ENCODE measurements around the gene CHCHD3. TPM values are rescaled to one million over a fixed set of nuclear protein-coding genes. Genes with fewer than 3 reads are reported as not detected.

CHCHD3 gene
- total RNA-seq, 1 experiment from 2014 or later = 89.9 TPM

DNA sequence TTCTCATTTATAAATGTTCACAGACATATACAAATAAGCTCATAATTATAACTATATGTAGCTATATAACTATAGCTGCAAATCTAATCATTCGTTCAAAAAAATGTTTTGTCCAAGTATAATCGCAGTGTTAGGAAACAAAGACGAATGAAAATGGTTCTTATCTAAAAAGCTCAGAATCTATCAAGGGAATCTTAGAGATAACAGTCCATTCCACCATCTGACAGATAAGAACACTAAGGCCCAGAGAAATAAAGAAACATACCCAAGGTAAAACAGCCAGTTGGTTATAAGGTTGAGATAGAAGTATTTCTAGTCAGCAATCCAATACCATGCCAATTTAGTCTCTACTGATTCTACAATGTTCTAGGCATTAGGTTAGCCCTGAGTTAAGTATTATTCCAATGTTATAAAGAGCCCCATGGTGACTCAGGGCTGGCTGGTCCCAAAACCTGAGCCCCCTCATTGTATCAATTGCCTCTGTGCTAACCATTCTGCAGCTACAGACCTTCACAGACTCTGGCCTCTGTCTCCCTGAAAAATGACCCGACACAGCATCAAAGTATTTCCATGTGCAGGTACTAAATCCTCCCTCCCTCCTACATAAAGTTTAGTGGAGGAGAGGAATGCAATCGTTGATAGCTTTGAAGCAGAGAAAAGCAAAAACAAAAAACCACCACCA is 30.0 kb downstream of the CHCHD3 start:
- BruUV-seq (replicated peaks) = no TSS peak
- no peaks in the 10 kb centered on the region for H3K9me3 Mint-ChIP-seq (ENCODE audit: low read depth, unreplicated experiment)
- CTCF ChIA-PET = no interaction called here
- H3K36me3 Mint-ChIP-seq (ENCODE audit: insufficient read depth, unreplicated experiment) = no peaks in the 10 kb centered on the region
- intact Hi-C loops (cut with micrococcal nuclease; ENCODE audit: unreplicated experiment) = no loop called here
- no peak overlapping the region for H3K27ac Mint-ChIP-seq (ENCODE audit: unreplicated experiment)
- peaks cover 10% of the 10 kb centered on the region for H3K4me1 Mint-ChIP-seq (ENCODE audit: low read depth, unreplicated experiment)
- no peaks in the 10 kb centered on the region for H3K27me3 Mint-ChIP-seq (ENCODE audit: unreplicated experiment)
- no peak for DNase-seq
- H3K4me3 Mint-ChIP-seq (ENCODE audit: low read depth, unreplicated experiment) = no peak overlapping the region
- TF ChIP-seq, protein P1, sequence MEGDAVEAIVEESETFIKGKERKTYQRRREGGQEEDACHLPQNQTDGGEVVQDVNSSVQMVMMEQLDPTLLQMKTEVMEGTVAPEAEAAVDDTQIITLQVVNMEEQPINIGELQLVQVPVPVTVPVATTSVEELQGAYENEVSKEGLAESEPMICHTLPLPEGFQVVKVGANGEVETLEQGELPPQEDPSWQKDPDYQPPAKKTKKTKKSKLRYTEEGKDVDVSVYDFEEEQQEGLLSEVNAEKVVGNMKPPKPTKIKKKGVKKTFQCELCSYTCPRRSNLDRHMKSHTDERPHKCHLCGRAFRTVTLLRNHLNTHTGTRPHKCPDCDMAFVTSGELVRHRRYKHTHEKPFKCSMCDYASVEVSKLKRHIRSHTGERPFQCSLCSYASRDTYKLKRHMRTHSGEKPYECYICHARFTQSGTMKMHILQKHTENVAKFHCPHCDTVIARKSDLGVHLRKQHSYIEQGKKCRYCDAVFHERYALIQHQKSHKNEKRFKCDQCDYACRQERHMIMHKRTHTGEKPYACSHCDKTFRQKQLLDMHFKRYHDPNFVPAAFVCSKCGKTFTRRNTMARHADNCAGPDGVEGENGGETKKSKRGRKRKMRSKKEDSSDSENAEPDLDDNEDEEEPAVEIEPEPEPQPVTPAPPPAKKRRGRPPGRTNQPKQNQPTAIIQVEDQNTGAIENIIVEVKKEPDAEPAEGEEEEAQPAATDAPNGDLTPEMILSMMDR (IDR thresholded peaks at IDR 0.05; ENCODE audit: unreplicated experiment) = no peak

DNA sequence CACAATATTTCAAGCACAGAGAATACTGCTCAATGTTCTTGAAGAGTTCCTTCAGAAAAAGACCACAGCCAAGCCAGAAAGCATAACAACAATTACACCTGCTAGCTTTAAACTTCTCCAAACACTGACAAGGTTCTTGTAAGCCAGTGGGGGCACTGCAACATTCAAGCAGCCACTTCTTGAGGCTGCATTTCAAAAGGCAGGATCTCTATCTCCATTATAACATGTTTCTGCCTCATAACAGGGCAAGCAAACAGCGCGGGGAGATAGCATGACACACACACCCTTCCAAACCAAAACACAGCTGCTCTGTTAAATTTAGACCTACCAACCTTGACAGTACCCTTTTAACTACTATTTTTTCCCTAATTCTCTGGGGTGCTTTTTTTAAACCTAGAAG is 30.8 kb downstream of the CHCHD3 start:
- CTCF ChIA-PET = interaction anchor here (0.6 kb wide), 1 partner anchor 22 kb away, joined by 3 read pairs; no protein-coding TSS in a partner anchor

GRCh38 chr7:133050200-133050995 is 31.5 kb downstream of the CHCHD3 start:
- Mint-ChIP-seq H3K27me3 (ENCODE audit: unreplicated experiment) (no peaks in the 10 kb centered on the region), H3K4me1 (ENCODE audit: low read depth, unreplicated experiment) (no peaks in the 10 kb centered on the region), H3K9me3 (ENCODE audit: low read depth, unreplicated experiment) (no peaks in the 10 kb centered on the region), H3K4me3 (ENCODE audit: low read depth, unreplicated experiment) (no peak overlapping the region), H3K36me3 (ENCODE audit: insufficient read depth, unreplicated experiment) (no peaks in the 10 kb centered on the region), H3K27ac (ENCODE audit: unreplicated experiment) (no peak overlapping the region)
- intact Hi-C loops (cut with micrococcal nuclease; ENCODE audit: unreplicated experiment) = no loop called here
- TF ChIP-seq, protein P1 (IDR thresholded peaks at IDR 0.05; ENCODE audit: unreplicated experiment) = no peak
- DNase-seq = no peak
- BruUV-seq (replicated peaks) = no TSS peak
- CTCF ChIA-PET = interaction anchor here (0.6 kb wide), 1 partner anchor 21 kb away, joined by 3 read pairs; no protein-coding TSS in a partner anchor

More for the DNA sequence above, 30.8 kb downstream of the CHCHD3 start:
- no peaks in the 10 kb centered on the region for H3K36me3 Mint-ChIP-seq (ENCODE audit: insufficient read depth, unreplicated experiment)
- no peak for DNase-seq
- no TSS peak for BruUV-seq (replicated peaks)
- intact Hi-C loops (cut with micrococcal nuclease; ENCODE audit: unreplicated experiment) = no loop called here
- no peaks in the 10 kb centered on the region for H3K9me3 Mint-ChIP-seq (ENCODE audit: low read depth, unreplicated experiment)
- peaks cover 2% of the 10 kb centered on the region for H3K4me1 Mint-ChIP-seq (ENCODE audit: low read depth, unreplicated experiment)
- TF ChIP-seq, protein P1 (IDR thresholded peaks at IDR 0.05; ENCODE audit: unreplicated experiment) = no peak
- no peak overlapping the region for H3K27ac Mint-ChIP-seq (ENCODE audit: unreplicated experiment)
- no peak overlapping the region for H3K4me3 Mint-ChIP-seq (ENCODE audit: low read depth, unreplicated experiment)
- H3K27me3 Mint-ChIP-seq (ENCODE audit: unreplicated experiment) = no peaks in the 10 kb centered on the region

GRCh38 chr7:133048589-133048988 is 33.3 kb downstream of the CHCHD3 start:
- no peak for DNase-seq
- BruUV-seq (replicated peaks) = no TSS peak
- Mint-ChIP-seq H3K4me1 (ENCODE audit: low read depth, unreplicated experiment) (no peaks in the 10 kb centered on the region), H3K4me3 (ENCODE audit: low read depth, unreplicated experiment) (no peak overlapping the region), H3K9me3 (ENCODE audit: low read depth, unreplicated experiment) (no peaks in the 10 kb centered on the region), H3K36me3 (ENCODE audit: insufficient read depth, unreplicated experiment) (no peaks in the 10 kb centered on the region), H3K27ac (ENCODE audit: unreplicated experiment) (no peak overlapping the region), H3K27me3 (ENCODE audit: unreplicated experiment) (no peaks in the 10 kb centered on the region)
- TF ChIP-seq, protein P1 (IDR thresholded peaks at IDR 0.05; ENCODE audit: unreplicated experiment) = no peak
- CTCF ChIA-PET = no interaction called here
- intact Hi-C loops (cut with micrococcal nuclease; ENCODE audit: unreplicated experiment) = no loop called here

Measured in Calu3 (cell line).